NCI-H2107 (cell line): ENCODE results near the gene KCP.
"Not testable (repeated sequence)": the region's sequence is repeated elsewhere in the genome, so short reads cannot be mapped to it uniquely, and the experiment has no call there.

Experiments
- DNase-seq: peaks from one replicate; lab custom pipeline; 2025; lab: John Stamatoyannopoulos, UW

The KCP gene

GRCh38 chr7:128910569-128910945 is at the start of gene KCP:
Gene KCP (minus strand): TSS chr7:128910709. CDS start chr7:128910676, 33 bp downstream.
- DNase-seq = no peak

GRCh38 chr7:128959296-128959695 is 48.8 kb upstream of the KCP start:
- no peak for DNase-seq

- DNase-seq = no peak
Measured at GRCh38 chr7:128955981-128956380, 45.5 kb upstream of the KCP start.

- no peak for DNase-seq
Measured at GRCh38 chr7:128954830-128955802, 44.6 kb upstream of the KCP start.

- no peak for DNase-seq
Measured at GRCh38 chr7:128954150-128954549, 43.6 kb upstream of the KCP start.

GRCh38 chr7:128951296-128951695 is 40.8 kb upstream of the KCP start:
- no peak for DNase-seq

- no peak for DNase-seq
Measured at GRCh38 chr7:128948976-128949760, 38.7 kb upstream of the KCP start.

- DNase-seq = no peak
Measured at GRCh38 chr7:128948312-128948973, 37.9 kb upstream of the KCP start.

GRCh38 chr7:128947854-128948253 is 37.3 kb upstream of the KCP start:
- DNase-seq = no peak

GRCh38 chr7:128946936-128947830 is 36.7 kb upstream of the KCP start:
- DNase-seq = no peak

GRCh38 chr7:128945668-128946366 is 35.3 kb upstream of the KCP start:
- no peak for DNase-seq

- DNase-seq = no peak
Measured at GRCh38 chr7:128944487-128945236, 34.2 kb upstream of the KCP start.

GRCh38 chr7:128943251-128943650 is 32.7 kb upstream of the KCP start:
- DNase-seq = not testable (repeated sequence)

- no peak for DNase-seq
Measured at GRCh38 chr7:128941946-128942526, 31.5 kb upstream of the KCP start.

GRCh38 chr7:128941323-128941890 is 30.9 kb upstream of the KCP start:
- DNase-seq = no peak

- DNase-seq = no peak
Measured at GRCh38 chr7:128940494-128941322, 30.2 kb upstream of the KCP start.

- DNase-seq = no peak
Measured at GRCh38 chr7:128939861-128940410, 29.4 kb upstream of the KCP start.
